Skeletal muscle tissue (tissue), 4 donors: ENCODE results near the gene PRKN. TPM values are rescaled to one million over a fixed set of nuclear protein-coding genes. Genes with fewer than 3 reads are reported as not detected.

Experiments used
- H3K27ac ChIP-seq: one replicate; pipeline ENCODE4 v1.7.0; 2013; ENCODE audit warnings: mild to moderate bottlenecking, low read depth, low read length, inconsistent platforms
- H3K27me3 ChIP-seq, 3 donors: one replicate each; pipeline ENCODE4 v1.7.0; 2013; ENCODE audit warnings: low read length in 3 of 3; ENCODE audit not compliant: control insufficient read depth in 3 of 3, insufficient read depth in 3 of 3
- H3K36me3 ChIP-seq, 3 donors: one replicate each; pipeline ENCODE4 v1.7.0; 2013; ENCODE audit warnings: low read length in 3 of 3; ENCODE audit not compliant: control insufficient read depth in 3 of 3, insufficient read depth in 3 of 3
- H3K4me1 ChIP-seq, 3 donors: one replicate each; pipeline ENCODE4 v1.7.0; 2013; ENCODE audit warnings: low read length in 3 of 3, mild to moderate bottlenecking in 3 of 3; ENCODE audit not compliant: control insufficient read depth in 3 of 3, insufficient read depth in 3 of 3
- H3K4me3 ChIP-seq, 3 donors: one replicate each; pipeline ENCODE4 v1.7.0; 2013; ENCODE audit warnings: low read length in 3 of 3
- H3K9ac ChIP-seq, 3 donors: one replicate each; pipeline ENCODE4 v1.7.0; 2013; ENCODE audit warnings: low read length in 3 of 3, mild to moderate bottlenecking in 3 of 3, moderate library complexity in 2 of 3, low read depth in 1 of 3
- H3K9me3 ChIP-seq, 3 donors: one replicate each; pipeline ENCODE4 v1.7.0; 2013; ENCODE audit warnings: low read length in 3 of 3; ENCODE audit not compliant: control insufficient read depth in 3 of 3
- total RNA-seq: library from RNA; depleted of rRNA; stranded (reverse); fragments of >200 nt; gene quantifications from one replicate; pipeline ENCODE4 v1.2.3, GENCODE V29; 2014
- donor health status: Osteomylitis.

The PRKN gene
- total RNA-seq, 1 donor from 2014 or later: 16.7 TPM

DNA sequence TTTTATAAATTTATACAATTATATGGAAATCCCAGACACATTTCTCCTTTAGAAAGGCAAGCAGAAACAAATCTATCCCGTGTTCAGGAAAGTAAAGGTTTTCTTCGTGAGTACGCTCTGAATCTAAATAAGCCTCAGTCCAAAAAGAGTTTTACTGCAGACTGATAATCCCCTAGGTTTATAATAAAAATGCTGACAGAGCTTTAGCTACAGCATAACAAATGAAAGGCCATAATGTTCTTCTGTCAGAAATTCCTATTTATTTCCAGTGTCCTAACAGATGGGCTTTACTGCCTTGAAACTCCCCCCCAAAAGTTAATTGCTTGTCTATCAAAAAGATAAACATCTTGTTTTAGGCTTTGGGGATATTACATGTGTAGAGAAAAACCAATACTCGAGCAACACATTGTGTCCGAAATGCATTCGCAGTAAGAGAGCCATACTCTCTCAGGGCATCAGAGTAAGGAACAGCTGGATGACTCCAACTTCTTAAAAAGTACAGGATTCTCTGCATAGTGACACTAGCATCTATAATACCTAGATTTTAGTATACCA, 109.0 kb downstream of the PRKN start:
- no peak overlapping the region for H3K27ac ChIP-seq
- H3K4me3 ChIP-seq: no peak overlapping the region
- peaks cover 3 to 16% (median 5%) of the 10 kb centered on the region in 3 donors for H3K4me1 ChIP-seq
- H3K9me3 ChIP-seq: no peaks in the 10 kb centered on the region
- H3K36me3 ChIP-seq: no peaks in the 10 kb centered on the region
- H3K9ac ChIP-seq: no peak overlapping the region
- no peaks in the 10 kb centered on the region for H3K27me3 ChIP-seq

DNA sequence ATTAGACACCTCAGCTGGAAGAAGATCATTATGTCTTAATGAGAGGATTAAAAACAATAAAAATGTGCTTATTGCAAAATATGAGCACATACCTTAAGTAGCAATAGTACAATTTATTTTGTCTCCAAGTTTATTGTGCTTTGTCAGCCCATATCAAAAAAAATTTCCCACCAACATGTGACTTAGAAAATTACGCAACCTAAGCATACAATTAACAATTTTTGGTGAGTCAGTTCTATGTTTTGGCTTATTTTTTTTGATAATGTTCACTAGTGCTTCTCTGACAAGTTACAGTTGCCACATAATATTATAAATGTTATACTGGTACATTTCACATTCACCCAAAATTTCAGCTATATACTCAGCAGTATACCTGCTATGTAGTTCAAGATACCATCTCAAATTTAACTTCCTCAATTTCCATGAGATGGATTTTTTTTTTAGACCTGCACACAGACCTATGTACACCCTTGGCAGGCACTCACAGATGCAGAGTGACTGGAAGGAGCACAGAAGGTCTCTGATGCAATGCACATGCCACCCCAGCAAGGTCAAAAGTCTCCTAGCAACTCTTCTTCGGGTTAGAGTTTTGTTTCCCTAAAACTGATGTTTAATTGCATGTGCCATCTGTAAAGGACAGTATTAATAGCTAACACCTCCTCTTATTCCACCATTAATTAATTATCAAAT, 112.4 kb downstream of the PRKN start:
- peaks cover 3 to 8% (median 3%) of the 10 kb centered on the region in 3 donors for H3K4me1 ChIP-seq
- H3K9me3 ChIP-seq: no peaks in the 10 kb centered on the region
- no peak overlapping the region for H3K27ac ChIP-seq
- no peak overlapping the region for H3K4me3 ChIP-seq
- H3K36me3 ChIP-seq: no peaks in the 10 kb centered on the region
- H3K27me3 ChIP-seq: no peaks in the 10 kb centered on the region
- H3K9ac ChIP-seq: no peak overlapping the region

DNA sequence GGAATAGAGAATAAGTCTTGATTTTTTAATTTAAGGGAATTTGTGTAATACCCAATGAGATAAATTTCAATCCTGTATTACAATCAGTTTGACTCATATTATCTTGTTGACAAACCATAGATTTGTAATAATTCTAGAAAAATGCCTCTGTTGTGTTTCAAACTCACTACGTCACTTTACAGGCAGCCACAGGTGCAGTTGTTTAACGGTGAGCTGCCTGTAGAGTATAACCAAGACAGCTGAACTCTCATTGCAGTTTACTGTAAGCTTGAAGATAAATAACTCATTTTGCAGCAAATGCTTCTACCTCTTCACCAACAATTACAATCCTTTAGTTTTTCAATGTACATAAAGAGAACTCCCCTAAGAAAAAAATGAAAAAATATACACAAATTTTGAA, 114.3 kb downstream of the PRKN start:
- Histone ChIP-seq H3K27me3 (no peaks in the 10 kb centered on the region), H3K4me1 (peaks cover 3 to 8% (median 3%) of the 10 kb centered on the region in 3 donors), H3K27ac (no peak overlapping the region), H3K9me3 (no peaks in the 10 kb centered on the region), H3K36me3 (no peaks in the 10 kb centered on the region), H3K4me3 (no peak overlapping the region), H3K9ac (no peak overlapping the region)

GRCh38 chr6:162612613-162613012, 115.0 kb downstream of the PRKN start:
- H3K27me3 ChIP-seq: no peaks in the 10 kb centered on the region
- no peaks in the 10 kb centered on the region for H3K9me3 ChIP-seq
- H3K9ac ChIP-seq: no peak overlapping the region
- H3K4me1 ChIP-seq: peaks cover 3 to 8% (median 3%) of the 10 kb centered on the region in 3 donors
- H3K27ac ChIP-seq: no peak overlapping the region
- H3K36me3 ChIP-seq: no peaks in the 10 kb centered on the region
- no peak overlapping the region for H3K4me3 ChIP-seq

DNA sequence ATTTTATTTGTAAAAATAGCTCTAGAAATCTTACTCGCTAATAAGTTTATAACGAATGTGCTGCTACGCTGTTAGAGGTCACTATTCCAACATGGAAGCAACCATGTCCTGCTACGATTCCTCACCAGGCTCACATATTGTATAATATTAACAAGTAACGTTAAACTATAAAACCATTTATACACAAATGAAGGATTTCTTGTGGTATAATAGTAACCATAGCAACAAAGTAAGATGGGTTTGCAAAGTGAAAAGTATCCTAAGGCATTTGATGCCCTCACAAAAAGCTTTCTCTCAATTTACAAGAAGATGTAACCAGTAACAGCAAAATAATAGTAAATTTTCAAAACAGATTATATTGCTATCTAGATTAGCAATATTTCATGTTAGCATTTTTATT, 117.2 kb downstream of the PRKN start:
- Histone ChIP-seq H3K36me3 (no peaks in the 10 kb centered on the region), H3K4me3 (no peak overlapping the region), H3K9ac (no peak overlapping the region), H3K9me3 (no peaks in the 10 kb centered on the region), H3K4me1 (peaks cover under 1 to 5% (median 2%) of the 10 kb centered on the region in 3 donors), H3K27ac (no peak overlapping the region), H3K27me3 (no peaks in the 10 kb centered on the region)

DNA sequence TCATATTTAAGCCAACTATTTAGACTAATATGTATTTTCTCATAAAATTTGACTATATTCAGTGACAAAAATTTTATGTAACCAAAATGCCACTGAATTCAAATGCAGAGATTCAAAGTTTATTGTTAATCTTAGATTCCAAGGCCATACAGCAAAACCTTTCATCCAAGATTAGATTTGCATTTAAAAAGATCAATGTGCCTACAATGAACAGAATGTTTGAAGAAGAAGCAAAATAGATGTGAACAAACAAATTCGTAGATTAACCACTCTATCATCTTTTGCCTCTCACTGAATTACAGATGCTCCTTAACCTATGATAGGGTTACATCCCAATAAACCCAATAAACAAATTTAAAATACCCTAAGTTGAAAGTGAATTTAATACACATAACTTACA, 121.7 kb downstream of the PRKN start:
- Histone ChIP-seq H3K4me1 (no peaks in the 10 kb centered on the region), H3K27ac (no peak overlapping the region), H3K9me3 (no peaks in the 10 kb centered on the region), H3K9ac (no peak overlapping the region), H3K4me3 (no peak overlapping the region), H3K27me3 (no peaks in the 10 kb centered on the region), H3K36me3 (no peaks in the 10 kb centered on the region)

DNA sequence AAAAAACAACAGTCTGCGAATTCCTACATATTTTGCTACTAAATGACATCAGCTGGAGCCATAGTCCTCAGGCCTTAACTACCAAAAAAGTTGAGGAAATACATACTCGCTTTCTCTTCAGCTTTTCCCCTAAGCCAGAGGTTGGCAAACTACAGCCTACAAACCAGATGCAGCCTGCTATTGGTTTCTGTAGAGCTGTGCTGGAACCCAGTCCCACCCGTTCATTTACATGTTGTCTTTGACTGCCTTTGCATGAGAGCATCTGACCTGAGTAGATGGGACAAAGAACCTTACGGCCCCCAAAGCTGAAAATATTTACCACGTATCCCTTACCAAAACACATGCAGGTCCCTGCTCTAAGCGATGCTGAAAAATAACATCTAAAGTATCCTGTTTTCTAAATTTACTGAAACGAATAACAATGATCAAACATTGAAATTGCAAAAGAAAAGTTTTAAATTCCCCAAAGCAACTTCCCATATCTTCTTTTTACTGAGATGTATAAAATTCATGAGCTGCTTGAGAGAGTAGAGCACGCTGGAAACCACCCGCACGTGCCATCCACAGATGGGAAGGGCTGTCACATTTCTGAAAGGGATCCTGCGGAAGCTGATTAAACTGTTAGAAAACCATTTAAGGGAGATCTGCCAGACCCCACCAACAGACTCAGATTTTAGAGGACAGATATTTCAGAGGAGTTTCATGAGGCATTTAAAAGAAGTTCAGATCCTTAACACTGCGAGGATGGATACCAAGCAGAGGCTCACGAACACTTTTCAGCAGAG, 124.1 kb downstream of the PRKN start:
- H3K9me3 ChIP-seq: no peaks in the 10 kb centered on the region
- H3K36me3 ChIP-seq: no peaks in the 10 kb centered on the region
- no peak overlapping the region for H3K27ac ChIP-seq
- H3K9ac ChIP-seq: no peak overlapping the region
- no peaks in the 10 kb centered on the region for H3K27me3 ChIP-seq
- no peak overlapping the region for H3K4me3 ChIP-seq
- H3K4me1 ChIP-seq: no peaks in the 10 kb centered on the region

GRCh38 chr6:162602759-162603158, 124.8 kb downstream of the PRKN start:
- H3K27ac ChIP-seq: no peak overlapping the region
- H3K4me1 ChIP-seq: no peaks in the 10 kb centered on the region
- no peaks in the 10 kb centered on the region for H3K9me3 ChIP-seq
- H3K9ac ChIP-seq: no peak overlapping the region
- H3K27me3 ChIP-seq: no peaks in the 10 kb centered on the region
- no peak overlapping the region for H3K4me3 ChIP-seq
- H3K36me3 ChIP-seq: no peaks in the 10 kb centered on the region

DNA sequence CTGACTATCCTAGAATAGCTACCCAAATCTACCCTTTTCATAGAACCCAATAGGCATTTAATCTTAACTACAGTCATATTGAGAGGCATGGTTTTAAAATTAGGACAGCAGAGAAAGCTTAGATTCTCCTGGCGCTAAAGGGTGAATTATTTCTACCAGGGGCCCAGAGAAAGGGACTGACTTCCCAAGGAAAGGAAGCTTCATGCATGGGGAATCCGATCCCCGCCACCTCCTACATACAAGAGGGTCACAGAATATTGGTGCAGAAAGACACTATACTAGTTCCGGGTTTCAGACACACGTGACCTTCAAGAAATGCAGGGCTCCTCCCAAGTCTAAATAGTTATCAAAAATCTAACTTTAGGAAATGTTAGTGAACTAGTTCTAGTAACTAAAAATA, 130.9 kb downstream of the PRKN start:
- no peak overlapping the region for H3K27ac ChIP-seq
- peaks cover 0 to 2% (median 0%) of the 10 kb centered on the region in 3 donors for H3K4me1 ChIP-seq
- H3K36me3 ChIP-seq: no peaks in the 10 kb centered on the region
- H3K9ac ChIP-seq: no peak overlapping the region
- H3K9me3 ChIP-seq: no peaks in the 10 kb centered on the region
- no peaks in the 10 kb centered on the region for H3K27me3 ChIP-seq
- no peak overlapping the region for H3K4me3 ChIP-seq

DNA sequence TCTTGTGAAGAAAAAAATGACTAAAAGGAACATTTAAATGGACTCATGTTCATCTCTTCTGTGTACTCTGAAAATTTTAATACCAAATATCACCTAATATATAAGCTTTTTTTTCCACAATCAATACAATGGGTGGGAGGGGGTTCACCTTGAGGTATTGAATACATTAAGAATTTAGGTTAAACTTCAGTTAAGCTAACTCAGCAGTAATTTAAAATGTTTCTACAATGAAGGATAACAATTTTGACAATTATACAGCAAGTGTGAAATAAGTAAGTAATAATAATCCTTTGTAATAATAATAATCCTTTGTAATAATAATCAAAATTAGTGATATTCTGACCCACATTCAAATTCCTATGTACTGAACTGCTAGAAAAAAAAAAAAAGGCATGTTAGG, 136.0 kb downstream of the PRKN start:
- Histone ChIP-seq H3K27ac (no peak overlapping the region), H3K9me3 (no peaks in the 10 kb centered on the region), H3K9ac (no peak overlapping the region), H3K27me3 (no peaks in the 10 kb centered on the region), H3K4me3 (no peak overlapping the region), H3K4me1 (no peaks in the 10 kb centered on the region), H3K36me3 (no peaks in the 10 kb centered on the region)
